HCT116 (cell line): ENCODE data around the gene CDON. TPM values are rescaled to one million over a fixed set of nuclear protein-coding genes. Genes with fewer than 3 reads are reported as not detected.

Experiments used
- ATAC-seq: fragments of 200-7000 bp; cut with Tn5 transposase; 2 replicates; pipeline ENCODE4 v1.9.1; 2020; ENCODE audit warnings: mild to moderate bottlenecking, moderate library complexity
- BruUV-seq: library from RNA; stranded (reverse); fragments of 400-500 nt; replicated peaks from 2 replicates; lab custom pipeline; 2021; lab: Mats Ljungman, UMichigan
- CTCF ChIA-PET: fragments of 300-600 bp; sonication (Branson Sonifier 250); formaldehyde crosslinking; loops from one replicate; lab custom pipeline; 2021; ENCODE audit warnings: antibody characterized with exemption; lab: Charles Lee
- POLR2A ChIA-PET: fragments of 300-600, 350-600 bp; sonication (Branson Sonifier 250); formaldehyde crosslinking; loops from one replicate; lab custom pipeline; 2021; ENCODE audit warnings: antibody characterized with exemption; lab: Charles Lee
- RAD21 ChIA-PET, 2 experiments: fragments of 300-600 bp; sonication (Branson Sonifier 250); formaldehyde crosslinking; loops; one replicate each; lab custom pipeline; 2023; ENCODE audit warnings: low total read pairs in 2 of 2; ENCODE audit not compliant: uncharacterized antibody in 2 of 2, unreplicated experiment in 2 of 2, low non-redundant PET in 1 of 2; lab: Charles Lee
- DNase-seq: peaks from one replicate; pipeline ENCODE4 v3.0.0-alpha.2; 2010; ENCODE audit warnings: low read depth, low spot score
- H2AFZ ChIP-seq: fragments of 200-600 bp; shearing (Covaris generic), sonication (generic); 2 replicates; pipeline ENCODE4 v1.6.1; 2017; ENCODE audit warnings: low read depth, mixed run types, mixed read lengths, antibody characterized with exemption, low read length; ENCODE audit not compliant: poor library complexity, severe bottlenecking
- H3K27ac ChIP-seq: 2 replicates; pipeline ENCODE4 v1.5.1; 2012; ENCODE audit warnings: low read depth, low read length
- H3K27me3 ChIP-seq: fragments of 200-600 bp; sonication (generic); 2 replicates; pipeline ENCODE4 v1.6.1; 2016; ENCODE audit warnings: mixed run types, low read length, mixed read lengths; ENCODE audit not compliant: insufficient read depth
- H3K36me3 ChIP-seq, 2 experiments: fragments of 200-500 bp in 1 of 2; fragments of 200-600 bp in 1 of 2; sonication (Bioruptor generic) in 1 of 2; sonication (generic) in 1 of 2; 2 replicates each; pipeline versions ENCODE4 v1.5.1 to v1.6.1; 2014 to 2016; ENCODE audit warnings: low read length in 2 of 2, inconsistent platforms in 1 of 2, mixed read lengths in 1 of 2, mixed run types in 1 of 2; ENCODE audit not compliant: insufficient read depth in 2 of 2, control insufficient read depth in 1 of 2
- H3K4me1 ChIP-seq, 2 experiments: fragments of 200-600 bp in 1 of 2; sonication (generic) in 1 of 2; 2 replicates each; pipeline versions ENCODE4 v1.5.1 to v1.6.1; 2012 to 2017; ENCODE audit warnings: low read length in 2 of 2, inconsistent platforms in 1 of 2, mild to moderate bottlenecking in 1 of 2, mixed read lengths in 1 of 2, mixed run types in 1 of 2, moderate library complexity in 1 of 2; ENCODE audit not compliant: insufficient read depth in 2 of 2, control insufficient read depth in 1 of 2
- H3K4me2 ChIP-seq: fragments of 200-600 bp; sonication (generic); 2 replicates; pipeline ENCODE4 v1.6.1; 2017; ENCODE audit warnings: mixed run types, low read length, mixed read lengths
- H3K4me3 ChIP-seq, 2 experiments: fragments of 200-600 bp in 1 of 2; sonication (generic) in 1 of 2; replicated peaks in 1 of 2; 2 replicates each; pipeline ENCODE4 v1.5.1; 2011 to 2016; ENCODE audit warnings: low read length in 2 of 2, control low read depth in 1 of 2, low read depth in 1 of 2, mild to moderate bottlenecking in 1 of 2, mixed read lengths in 1 of 2, mixed run types in 1 of 2
- H3K79me2 ChIP-seq: fragments of 200-600 bp; sonication (generic); 2 replicates; pipeline ENCODE4 v1.6.1; 2017; ENCODE audit warnings: mild to moderate bottlenecking, mixed run types, low read length, moderate library complexity, mixed read lengths; ENCODE audit not compliant: insufficient read depth
- H3K9ac ChIP-seq: fragments of 200-600 bp; sonication (generic); 2 replicates; pipeline ENCODE4 v1.6.1; 2016; ENCODE audit warnings: low read length, mixed read lengths
- H3K9me2 ChIP-seq: fragments of 200-600 bp; sonication (generic), shearing (Covaris generic); 2 replicates; pipeline ENCODE4 v1.6.1; 2017; ENCODE audit warnings: mixed run types, mild to moderate bottlenecking, moderate library complexity; ENCODE audit not compliant: insufficient read depth
- H3K9me3 ChIP-seq, 2 experiments: fragments of 200-500 bp in 1 of 2; fragments of 200-600 bp in 1 of 2; sonication (Bioruptor generic) in 1 of 2; sonication (generic) in 1 of 2; 2 replicates each; pipeline ENCODE4 v1.6.1; 2014 to 2017; ENCODE audit warnings: low read length in 2 of 2, mixed read lengths in 2 of 2, inconsistent platforms in 1 of 2, low read depth in 1 of 2, mild to moderate bottlenecking in 1 of 2, mixed run types in 1 of 2, moderate library complexity in 1 of 2; ENCODE audit not compliant: control insufficient read depth in 1 of 2, insufficient read depth in 1 of 2
- H4K20me1 ChIP-seq: fragments of 200-600 bp; sonication (generic), shearing (Covaris generic); 2 replicates; pipeline ENCODE4 v1.6.1; 2017; ENCODE audit warnings: mixed run types, mild to moderate bottlenecking, moderate library complexity; ENCODE audit not compliant: insufficient read depth
- CEBPB ChIP-seq: IDR thresholded peaks from 2 replicates; pipeline ENCODE4 v1.6.1; 2012; ENCODE audit warnings: low read depth
- EZH2 ChIP-seq: fragments of 200-600 bp; sonication (generic); IDR thresholded peaks from 2 replicates; pipeline ENCODE4 v1.6.1; 2017; ENCODE audit warnings: antibody characterized with exemption, mixed run types
- EZH2phosphoT487 ChIP-seq: fragments of 200-600 bp; IDR thresholded peaks from 2 replicates; pipeline ENCODE4 v1.6.1; 2018; ENCODE audit warnings: antibody characterized with exemption, borderline replicate concordance
- POLR2A ChIP-seq: IDR thresholded peaks from 2 replicates; pipeline ENCODE4 v1.7.0; 2011; ENCODE audit warnings: borderline replicate concordance; ENCODE audit not compliant: insufficient read depth, insufficient read length; ENCODE audit errors: extremely low read depth
- POLR2AphosphoS5 ChIP-seq: IDR thresholded peaks from 2 replicates; pipeline ENCODE4 v1.6.1; 2011; ENCODE audit warnings: mild to moderate bottlenecking, low read depth, low read length, moderate library complexity
- RAD21 ChIP-seq: IDR thresholded peaks from 2 replicates; pipeline ENCODE4 v1.6.1; 2012; ENCODE audit warnings: low read depth, mild to moderate bottlenecking
- SRF ChIP-seq: IDR thresholded peaks from 2 replicates; pipeline ENCODE4 v1.6.1; 2012; ENCODE audit warnings: low read depth
- TCF7L2 ChIP-seq: IDR thresholded peaks from 2 replicates; pipeline ENCODE4 v1.7.0; 2011; ENCODE audit warnings: borderline replicate concordance, inconsistent platforms; ENCODE audit not compliant: insufficient read depth, insufficient read length; ENCODE audit errors: extremely low read depth
- ZFX ChIP-seq: fragments of 450-650 bp; IDR thresholded peaks from 2 replicates; pipeline ENCODE4 v1.6.1; 2017
- ZNF274 ChIP-seq: fragments of 200-500 bp; sonication (Bioruptor generic); IDR thresholded peaks from 2 replicates; pipeline ENCODE4 v1.6.1; 2014; ENCODE audit warnings: mild to moderate bottlenecking, low read depth, low read length, inconsistent platforms
- intact Hi-C: fragments of 100-400 bp; cut with micrococcal nuclease; formaldehyde crosslinking; loops from 2 replicates; pipeline ENCODE4 v1.10.0; 2022
- total RNA-seq: library from RNA; stranded (reverse); gene quantifications from one replicate; pipeline ENCODE4 v1.2.1, GENCODE V29; 2021; ENCODE audit not compliant: unreplicated experiment
- TF ChIP-seq, protein P1 (sequence below): IDR thresholded peaks from 2 replicates; pipeline ENCODE4 v1.6.1; 2012
- TF ChIP-seq, protein P2 (sequence below): IDR thresholded peaks from 2 replicates; pipeline ENCODE4 v1.6.1; 2011; ENCODE audit warnings: mild to moderate bottlenecking, low read length, moderate library complexity; ENCODE audit not compliant: insufficient replicate concordance; ENCODE audit errors: extremely low read depth

The CDON gene
- total RNA-seq, 1 experiment from 2014 or later, result 16.9 TPM

DNA sequence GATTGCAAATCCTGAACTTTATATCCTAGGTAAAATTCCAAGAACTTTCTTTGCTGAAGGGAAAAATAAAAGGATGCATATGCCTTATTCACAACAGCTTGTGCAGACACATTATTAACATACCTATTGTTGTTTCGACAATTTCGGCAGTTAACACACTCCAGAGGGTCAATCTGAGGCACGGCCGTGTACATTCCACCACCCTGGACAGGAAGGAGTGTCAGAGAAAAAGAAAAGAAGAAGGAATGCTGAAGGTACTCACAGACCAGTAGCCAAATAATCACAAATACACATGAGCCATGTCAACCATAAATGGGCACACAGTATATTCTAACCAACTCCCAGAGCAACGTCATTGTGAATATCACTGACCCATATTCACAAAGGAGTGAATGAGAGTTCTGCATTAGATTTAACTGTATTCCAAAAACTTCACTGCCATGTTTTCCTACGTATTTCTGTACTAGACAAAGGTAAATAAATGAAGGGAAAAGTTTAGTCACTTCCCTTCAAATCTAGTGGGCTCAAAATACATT is 84.4 kb downstream of the CDON start:
- Histone ChIP-seq H3K27me3 (no peaks in the 10 kb centered on the region), H4K20me1 (no peaks in the 10 kb centered on the region), H3K4me3 (no peak overlapping the region), H3K9me2 (no peaks in the 10 kb centered on the region), H3K79me2 (no peaks in the 10 kb centered on the region), H3K4me1 (no peaks in the 10 kb centered on the region), H2AFZ (no peak overlapping the region), H3K27ac (no peak overlapping the region), H3K9me3 (no peaks in the 10 kb centered on the region), H3K36me3 (no peaks in the 10 kb centered on the region), H3K4me2 (no peak overlapping the region), H3K9ac (no peak overlapping the region)
- TF ChIP-seq EZH2, result no peak
- TF ChIP-seq POLR2A, result no peak
- no peak for TF ChIP-seq TCF7L2
- no peak for TF ChIP-seq ZNF274
- TF ChIP-seq POLR2AphosphoS5, result no peak
- TF ChIP-seq, protein P1, sequence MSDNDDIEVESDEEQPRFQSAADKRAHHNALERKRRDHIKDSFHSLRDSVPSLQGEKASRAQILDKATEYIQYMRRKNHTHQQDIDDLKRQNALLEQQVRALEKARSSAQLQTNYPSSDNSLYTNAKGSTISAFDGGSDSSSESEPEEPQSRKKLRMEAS, result no peak
- TF ChIP-seq SRF, result no peak
- no peak for TF ChIP-seq EZH2phosphoT487
- no peak for TF ChIP-seq CEBPB
- no peak for TF ChIP-seq RAD21
- TF ChIP-seq, protein P2, sequence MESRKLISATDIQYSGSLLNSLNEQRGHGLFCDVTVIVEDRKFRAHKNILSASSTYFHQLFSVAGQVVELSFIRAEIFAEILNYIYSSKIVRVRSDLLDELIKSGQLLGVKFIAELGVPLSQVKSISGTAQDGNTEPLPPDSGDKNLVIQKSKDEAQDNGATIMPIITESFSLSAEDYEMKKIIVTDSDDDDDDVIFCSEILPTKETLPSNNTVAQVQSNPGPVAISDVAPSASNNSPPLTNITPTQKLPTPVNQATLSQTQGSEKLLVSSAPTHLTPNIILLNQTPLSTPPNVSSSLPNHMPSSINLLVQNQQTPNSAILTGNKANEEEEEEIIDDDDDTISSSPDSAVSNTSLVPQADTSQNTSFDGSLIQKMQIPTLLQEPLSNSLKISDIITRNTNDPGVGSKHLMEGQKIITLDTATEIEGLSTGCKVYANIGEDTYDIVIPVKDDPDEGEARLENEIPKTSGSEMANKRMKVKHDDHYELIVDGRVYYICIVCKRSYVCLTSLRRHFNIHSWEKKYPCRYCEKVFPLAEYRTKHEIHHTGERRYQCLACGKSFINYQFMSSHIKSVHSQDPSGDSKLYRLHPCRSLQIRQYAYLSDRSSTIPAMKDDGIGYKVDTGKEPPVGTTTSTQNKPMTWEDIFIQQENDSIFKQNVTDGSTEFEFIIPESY, result no peak
- no peak for TF ChIP-seq ZFX
- intact Hi-C loops, result no loop called here
- ChIA-PET RAD21 (no interaction called here), CTCF (no interaction called here), POLR2A (no interaction called here)
- BruUV-seq, result no TSS peak
- DNase-seq (no peak), ATAC-seq (no peak)
